SK-N-MC (cell line): Measurements from ENCODE around the gene ADAM15.

Source experiments
- DNase-seq: peaks from one replicate; pipeline ENCODE4 v3.0.0-alpha.2; 2011; ENCODE audit warnings: low read depth, low spot score
- H3K27ac ChIP-seq: fragments of 200-600 bp; sonication (generic); 2 replicates; pipeline ENCODE4 v1.5.1; 2016; ENCODE audit warnings: mixed run types
- H3K36me3 ChIP-seq: fragments of 200-600 bp; sonication (generic); 2 replicates; pipeline ENCODE4 v1.6.1; 2017; ENCODE audit warnings: antibody characterized with exemption, low read length, mixed read lengths; ENCODE audit not compliant: insufficient read depth
- H3K4me3 ChIP-seq: fragments of 200-600 bp; sonication (generic); 2 replicates; pipeline ENCODE4 v1.5.1; 2016
- H3K9ac ChIP-seq: fragments of 200-600 bp; sonication (generic); 2 replicates; pipeline ENCODE4 v1.8.0; 2017; ENCODE audit warnings: mixed run types, mixed read lengths; ENCODE audit not compliant: insufficient read length
- H3K9me3 ChIP-seq: fragments of 200-600 bp; sonication (generic); 2 replicates; pipeline ENCODE4 v1.6.1; 2017; ENCODE audit warnings: low read depth, mild to moderate bottlenecking, antibody characterized with exemption, low read length, moderate library complexity, mixed read lengths
- EZH2 ChIP-seq: fragments of 200-600 bp; sonication (generic); IDR thresholded peaks from one replicate; pipeline ENCODE4 v1.6.1; 2017; ENCODE audit warnings: antibody characterized with exemption
- FOXP2 ChIP-seq: optimal IDR thresholded peaks from 2 replicates; pipeline ENCODE3; 2011; ENCODE audit warnings: mild to moderate bottlenecking, moderate library complexity; ENCODE audit not compliant: insufficient read depth; ENCODE audit errors: extremely low read length, control extremely low read depth
- POLR2AphosphoS5 ChIP-seq: IDR thresholded peaks from 2 replicates; pipeline ENCODE4 v1.6.1; 2012; ENCODE audit warnings: mild to moderate bottlenecking, low read depth, low read length, borderline replicate concordance

ADAM15 gene

GRCh38 chr1:155015527-155016230, 35.4 kb upstream of the ADAM15 start:
- Histone ChIP-seq H3K9me3 (no peaks in the 10 kb centered on the region), H3K4me3 (no peak overlapping the region), H3K9ac (no peak overlapping the region), H3K27ac (peak overlapping the region; percentile 21; the same call in 1 of the 2 replicates), H3K36me3 (peaks cover 10% of the 10 kb centered on the region; the same call in 1 of the 2 replicates)
- DNase-seq: no peak
- TF ChIP-seq POLR2AphosphoS5 (no peak), FOXP2 (no peak), EZH2 (no peak)

GRCh38 chr1:155016231-155016831, 34.8 kb upstream of the ADAM15 start:
- Histone ChIP-seq H3K9ac (no peak overlapping the region), H3K27ac (peak overlapping the region; percentile 66), H3K36me3 (peaks cover 10% of the 10 kb centered on the region; the same call in 1 of the 2 replicates), H3K4me3 (peak overlapping the region; percentile 83), H3K9me3 (no peaks in the 10 kb centered on the region)
- no peak for TF ChIP-seq POLR2AphosphoS5
- no peak for TF ChIP-seq EZH2
- TF ChIP-seq FOXP2: no peak
- no peak for DNase-seq

GRCh38 chr1:155017041-155017945, 33.8 kb upstream of the ADAM15 start:
- Histone ChIP-seq H3K4me3 (peak overlapping the region; percentile 83), H3K9ac (peak overlapping the region; percentile 67), H3K27ac (peak overlapping the region; percentile 66), H3K9me3 (no peaks in the 10 kb centered on the region), H3K36me3 (peaks cover 10% of the 10 kb centered on the region; the same call in 1 of the 2 replicates)
- TF ChIP-seq POLR2AphosphoS5: peak; percentile 70; the same call in 1 of the 2 replicates
- no peak for TF ChIP-seq EZH2
- DNase-seq: no peak

- H3K9ac ChIP-seq: peak overlapping the region; percentile 67
- H3K27ac ChIP-seq: no peak overlapping the region
- TF ChIP-seq EZH2 (no peak), FOXP2 (no peak), POLR2AphosphoS5 (no peak)
- DNase-seq: no peak
- H3K4me3 ChIP-seq: peak overlapping the region; percentile 83
- H3K36me3 ChIP-seq: peaks cover 10% of the 10 kb centered on the region; the same call in 1 of the 2 replicates
- no peaks in the 10 kb centered on the region for H3K9me3 ChIP-seq
Observed at GRCh38 chr1:155017946-155018316, 33.2 kb upstream of the ADAM15 start.

- H3K4me3 ChIP-seq: no peak overlapping the region
- no peaks in the 10 kb centered on the region for H3K9me3 ChIP-seq
- no peak for DNase-seq
- no peak overlapping the region for H3K27ac ChIP-seq
- H3K36me3 ChIP-seq: peaks cover 10% of the 10 kb centered on the region; the same call in 1 of the 2 replicates
- TF ChIP-seq EZH2 (no peak), POLR2AphosphoS5 (no peak), FOXP2 (no peak)
- no peak overlapping the region for H3K9ac ChIP-seq
Observed at GRCh38 chr1:155018617-155019348, 32.3 kb upstream of the ADAM15 start.

GRCh38 chr1:155019377-155020245, 31.5 kb upstream of the ADAM15 start:
- H3K36me3 ChIP-seq: peaks cover 10% of the 10 kb centered on the region; the same call in 1 of the 2 replicates
- H3K9ac ChIP-seq: no peak overlapping the region
- TF ChIP-seq FOXP2 (no peak), POLR2AphosphoS5 (no peak), EZH2 (no peak)
- H3K9me3 ChIP-seq: no peaks in the 10 kb centered on the region
- H3K27ac ChIP-seq: no peak overlapping the region
- H3K4me3 ChIP-seq: no peak overlapping the region
- no peak for DNase-seq

- TF ChIP-seq POLR2AphosphoS5: no peak
- TF ChIP-seq FOXP2: no peak
- no peaks in the 10 kb centered on the region for H3K9me3 ChIP-seq
- no peak overlapping the region for H3K27ac ChIP-seq
- H3K9ac ChIP-seq: no peak overlapping the region
- H3K36me3 ChIP-seq: no peaks in the 10 kb centered on the region
- H3K4me3 ChIP-seq: no peak overlapping the region
- DNase-seq: no peak
Observed at GRCh38 chr1:155022136-155022926, 28.8 kb upstream of the ADAM15 start.
